B cell (primary cell): ENCODE measurements around the gene GOT1. TPM values are rescaled to one million over a fixed set of nuclear protein-coding genes. Genes with fewer than 3 reads are reported as not detected.

ENCODE experiments used
- ATAC-seq: fragments of 200-7000 bp; cut with Tn5 transposase; one replicate; pipeline ENCODE4 v1.10.0; 2021; ENCODE audit warnings: low read depth, mild to moderate bottlenecking, moderate number of reproducible peaks, moderate library complexity
- CTCF ChIA-PET: fragments of 350-600 bp; sonication (Branson Sonifier 250); formaldehyde crosslinking; loops from one replicate; lab custom pipeline; 2021; ENCODE audit warnings: antibody characterized with exemption, inconsistent platforms; lab: Charles Lee
- POLR2A ChIA-PET: fragments of 350-600 bp; sonication (Branson Sonifier 250); formaldehyde crosslinking; loops from one replicate; lab custom pipeline; 2021; ENCODE audit warnings: antibody characterized with exemption; lab: Charles Lee
- DNase-seq: peaks from one replicate; pipeline ENCODE4 v3.0.0; 2013
- H2AFZ ChIP-seq: 2 replicates; pipeline ENCODE4 v1.6.1; 2012; ENCODE audit warnings: mild to moderate bottlenecking, low read depth, low read length; ENCODE audit not compliant: insufficient read depth, poor library complexity, severe bottlenecking
- H3K27ac ChIP-seq, 2 donors: 1 replicate in 1 of 2; 2 replicates in 1 of 2; pipeline ENCODE4 v1.5.1; 2012 to 2013; ENCODE audit warnings: low read length in 2 of 2, mild to moderate bottlenecking in 2 of 2, moderate library complexity in 1 of 2
- H3K27me3 ChIP-seq, 4 experiments: fragments of 200-600 bp in 1 of 4; sonication (generic) in 1 of 4; replicated peaks in 1 of 4; 1 replicate in 2 of 4; 2 replicates in 2 of 4; pipeline versions ENCODE4 v1.6.1 to v1.7.0; 2013 to 2016; ENCODE audit warnings: low read length in 3 of 4, mild to moderate bottlenecking in 2 of 4, mixed read lengths in 1 of 4, moderate library complexity in 1 of 4; ENCODE audit not compliant: insufficient read depth in 4 of 4, control insufficient read depth in 3 of 4; ENCODE audit errors: control extremely low read depth in 1 of 4
- H3K36me3 ChIP-seq, 2 experiments: replicated peaks in 1 of 2; 1 replicate in 1 of 2; 2 replicates in 1 of 2; pipeline versions ENCODE4 v1.6.1 to v1.7.1; 2013; ENCODE audit warnings: low read length in 1 of 2; ENCODE audit not compliant: insufficient read depth in 2 of 2, control insufficient read depth in 1 of 2; ENCODE audit errors: control extremely low read depth in 1 of 2, extremely low read depth in 1 of 2
- H3K4me1 ChIP-seq, 2 donors: fragments of 200-600 bp in 1 of 2; sonication (generic) in 1 of 2; 1 replicate in 1 of 2; 2 replicates in 1 of 2; pipeline versions ENCODE4 v1.5.1 to v1.6.1; 2013 to 2017; ENCODE audit warnings: low read length in 2 of 2; ENCODE audit not compliant: control insufficient read depth in 2 of 2, insufficient read depth in 2 of 2
- H3K4me2 ChIP-seq: replicated peaks from 2 replicates; pipeline ENCODE3; 2012; ENCODE audit warnings: mild to moderate bottlenecking, low read depth, low read length; ENCODE audit not compliant: poor library complexity, severe bottlenecking
- H3K4me3 ChIP-seq, 5 experiments: fragments of 200-600 bp in 1 of 5; sonication (generic) in 1 of 5; 1 replicate in 3 of 5; 2 replicates in 2 of 5; pipeline versions ENCODE4 v1.5.1 to v1.7.0; 2011 to 2016; ENCODE audit warnings: low read length in 4 of 5, mild to moderate bottlenecking in 4 of 5, low read depth in 2 of 5, control low read depth in 1 of 5, moderate library complexity in 1 of 5; ENCODE audit not compliant: insufficient read depth in 1 of 5; ENCODE audit errors: control extremely low read depth in 1 of 5, extremely low read depth in 1 of 5
- H3K79me2 ChIP-seq: fragments of 200-600 bp; sonication (generic); one replicate; pipeline ENCODE4 v1.6.0; 2016; ENCODE audit warnings: low read length; ENCODE audit not compliant: control insufficient read depth, insufficient read depth
- H3K9ac ChIP-seq: fragments of 200-600 bp; sonication (generic); 2 replicates; pipeline ENCODE4 v1.6.1; 2017; ENCODE audit warnings: mild to moderate bottlenecking, low read length, moderate library complexity
- H3K9me3 ChIP-seq, 3 donors: one replicate each; pipeline versions ENCODE4 v1.6.1 to v1.7.1; 2013; ENCODE audit warnings: low read length in 2 of 3; ENCODE audit not compliant: control insufficient read depth in 2 of 3, insufficient read depth in 1 of 3; ENCODE audit errors: control extremely low read depth in 1 of 3
- H4K20me1 ChIP-seq: 2 replicates; pipeline ENCODE4 v1.6.0; 2012; ENCODE audit warnings: mild to moderate bottlenecking, low read length; ENCODE audit not compliant: insufficient read depth, control insufficient read depth, poor library complexity, severe bottlenecking
- H3K27ac Mint-ChIP-seq: one replicate; pipeline ENCODE4 v1.8.0; 2021; ENCODE audit warnings: mixed read lengths
- H3K27me3 Mint-ChIP-seq: one replicate; pipeline ENCODE4 v1.8.0; 2021; ENCODE audit warnings: mixed read lengths
- H3K4me1 Mint-ChIP-seq: one replicate; pipeline ENCODE4 v1.8.0; 2021; ENCODE audit warnings: mixed read lengths
- H3K4me3 Mint-ChIP-seq: one replicate; pipeline ENCODE4 v1.8.0; 2021; ENCODE audit warnings: mixed read lengths
- H3K9me3 Mint-ChIP-seq: one replicate; pipeline ENCODE4 v1.8.0; 2022; ENCODE audit warnings: mixed read lengths; ENCODE audit not compliant: insufficient read depth
- CTCF ChIP-seq: fragments of 200-600 bp; IDR thresholded peaks from one replicate; pipeline ENCODE4 v1.8.0; 2022; ENCODE audit warnings: antibody characterized with exemption, mild to moderate bottlenecking
- EZH2 ChIP-seq: IDR thresholded peaks from 2 replicates; pipeline ENCODE4 v1.6.1; 2012; ENCODE audit warnings: borderline replicate concordance, low read depth, mild to moderate bottlenecking, moderate library complexity, low read length; ENCODE audit not compliant: insufficient read depth, poor library complexity, severe bottlenecking
- WGBS: methylation state at CpG from one replicate; pipeline ENCODE4 v1.1.5; 2013; ENCODE audit warnings: missing lambda C conversion rate; ENCODE audit not compliant: insufficient coverage; 5-methylcytosine and 5-hydroxymethylcytosine counted together
- intact Hi-C: fragments of 100-400 bp; cut with micrococcal nuclease; formaldehyde crosslinking; loops from one replicate; pipeline ENCODE4 v1.10.0; 2022
- polyA plus RNA-seq: library from polyadenylated mRNA; depleted of rRNA; stranded (reverse); fragments of >200 nt; gene quantifications from 2 replicates; pipeline ENCODE4 v1.2.3, GENCODE V29; 2012
- total RNA-seq, 2 donors: library from RNA; stranded (reverse); fragments of 120-200 nt in 1 of 2; gene quantifications; 1 replicate in 1 of 2; 2 replicates in 1 of 2; pipeline versions ENCODE4 v1.2.3 to v1.2.4, GENCODE V29; 2013 to 2022

The GOT1 gene
- total and polyA plus RNA-seq, 2 donors (not counting 1 experiment from before 2014, with no cell fraction given) = 5.9 to 14.9 TPM

GRCh38 chr10:99365736-99366135 is 64.7 kb downstream of the GOT1 start:
- Histone ChIP-seq H3K9ac (no peak overlapping the region), H3K36me3 (no peaks in the 10 kb centered on the region), H3K4me3 (no peak overlapping the region), H3K4me1 (no peaks in the 10 kb centered on the region), H3K27ac (no peak overlapping the region), H3K4me2 (no peak overlapping the region), H4K20me1 (no peaks in the 10 kb centered on the region), H3K9me3 (no peaks in the 10 kb centered on the region), H2AFZ (no peak overlapping the region), H3K27me3 (no peaks in the 10 kb centered on the region), H3K79me2 (no peaks in the 10 kb centered on the region)
- WGBS = no CpG with 5 or more reads among the region's 1 CpG
- POLR2A ChIA-PET = no interaction called here
- CTCF ChIA-PET = no interaction called here
- H3K9me3 Mint-ChIP-seq = no peaks in the 10 kb centered on the region
- no peaks in the 10 kb centered on the region for H3K4me1 Mint-ChIP-seq
- H3K27ac Mint-ChIP-seq = no peak overlapping the region
- TF ChIP-seq CTCF (no peak), EZH2 (no peak)
- intact Hi-C loops = no loop called here
- DNase-seq = no peak
- no peak for ATAC-seq
- H3K27me3 Mint-ChIP-seq = peaks cover 18% of the 10 kb centered on the region
- H3K4me3 Mint-ChIP-seq = no peak overlapping the region

- no peak overlapping the region for H3K4me3 ChIP-seq
- Mint-ChIP-seq H3K27me3 (peaks cover 18% of the 10 kb centered on the region), H3K9me3 (no peaks in the 10 kb centered on the region), H3K4me1 (no peaks in the 10 kb centered on the region), H3K4me3 (no peak overlapping the region), H3K27ac (no peak overlapping the region)
- no peaks in the 10 kb centered on the region for H4K20me1 ChIP-seq
- ChIA-PET POLR2A (no interaction called here), CTCF (no interaction called here)
- no peaks in the 10 kb centered on the region for H3K9me3 ChIP-seq
- intact Hi-C loops = no loop called here
- ATAC-seq (no peak), DNase-seq (no peak)
- no peak overlapping the region for H3K9ac ChIP-seq
- TF ChIP-seq EZH2 = no peak
- no peak for TF ChIP-seq CTCF
- WGBS = no CpG with 5 or more reads among the region's 1 CpG
- H2AFZ ChIP-seq = no peak overlapping the region
- H3K4me2 ChIP-seq = no peak overlapping the region
- H3K79me2 ChIP-seq = no peaks in the 10 kb centered on the region
- no peaks in the 10 kb centered on the region for H3K4me1 ChIP-seq
- no peaks in the 10 kb centered on the region for H3K27me3 ChIP-seq
- no peak overlapping the region for H3K27ac ChIP-seq
- H3K36me3 ChIP-seq = no peaks in the 10 kb centered on the region
Observed at GRCh38 chr10:99365311-99365710, 65.1 kb downstream of the GOT1 start.
